ENCODE results near the gene CMTM1.

The CMTM1 gene

DNA sequence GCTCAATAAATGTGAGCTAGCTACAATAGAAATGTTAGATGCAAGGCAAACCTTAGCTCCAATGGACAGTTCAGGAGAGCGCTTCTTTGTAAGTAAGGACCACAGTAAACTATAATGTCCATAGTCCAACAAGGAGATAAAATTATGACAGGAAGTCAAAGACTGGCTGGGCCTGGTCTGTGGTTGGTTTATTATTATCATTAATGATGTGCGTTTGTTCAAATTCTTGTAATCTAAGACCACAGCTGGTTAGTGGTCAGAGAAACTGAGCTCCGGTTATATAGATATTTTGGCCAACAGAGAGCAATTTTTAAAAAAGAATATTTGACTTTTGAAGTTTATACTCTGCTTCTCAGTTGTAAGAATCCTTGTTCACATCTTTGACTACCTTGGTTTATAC is 8.3 kb downstream of the CMTM1 start:
- no peak for DNase-seq
- Histone ChIP-seq H3K4me1 (ENCODE audit: low read length) (no peaks in the 10 kb centered on the region), H3F3A (ENCODE audit: insufficient read depth, low read length) (no peaks in the 10 kb centered on the region)

GRCh38 chr16:66575060-66575459 is 8.8 kb downstream of the CMTM1 start:
- no peak for DNase-seq
- Histone ChIP-seq H3K9me3 (replicated peaks; ENCODE audit: insufficient read depth, low read length) (no peaks in the 10 kb centered on the region), H4K20me1 (ENCODE audit: insufficient read depth, low read length) (no peaks in the 10 kb centered on the region), H3K9ac (ENCODE audit: low read length) (no peak overlapping the region), H3F3A (ENCODE audit: insufficient read depth, low read length) (no peaks in the 10 kb centered on the region), H3K27ac (ENCODE audit: low read length) (no peak overlapping the region), H3K27me3 (replicated peaks; ENCODE audit: insufficient read depth, low read length) (no peaks in the 10 kb centered on the region), H3K4me1 (ENCODE audit: low read length) (no peaks in the 10 kb centered on the region), H3K9me2 (replicated peaks; ENCODE audit: insufficient read depth, low read length) (no peaks in the 10 kb centered on the region), H3K36me3 (replicated peaks; ENCODE audit: insufficient read depth, low read length) (no peaks in the 10 kb centered on the region), H3K79me2 (ENCODE audit: low read length) (no peaks in the 10 kb centered on the region), H2AFZ (ENCODE audit: low read length) (no peak overlapping the region), H3K4me2 (ENCODE audit: low read depth, low read length) (no peak overlapping the region), H3K4me3 (ENCODE audit: low read length) (no peak overlapping the region)
- TF ChIP-seq EZH2phosphoT487 (IDR thresholded peaks at IDR 0.05; ENCODE audit: low read length) = no peak
- TF ChIP-seq CTCF (IDR thresholded peaks at IDR 0.05; ENCODE audit: low read length) = no peak
- no peak for TF ChIP-seq EZH2 (optimal IDR thresholded peaks at IDR 0.05; ENCODE audit: low read depth, low read length)

More for the DNA sequence above, 8.3 kb downstream of the CMTM1 start:
- H3K9me2 ChIP-seq (replicated peaks; ENCODE audit: insufficient read depth, low read length) = no peaks in the 10 kb centered on the region
- H3K27ac ChIP-seq (ENCODE audit: low read length) = no peak overlapping the region
- TF ChIP-seq CTCF (IDR thresholded peaks at IDR 0.05; ENCODE audit: low read length) (no peak), EZH2phosphoT487 (IDR thresholded peaks at IDR 0.05; ENCODE audit: low read length) (no peak), EZH2 (optimal IDR thresholded peaks at IDR 0.05; ENCODE audit: low read depth, low read length) (no peak)
- no peak overlapping the region for H3K9ac ChIP-seq (ENCODE audit: low read length)
- H4K20me1 ChIP-seq (ENCODE audit: insufficient read depth, low read length) = no peaks in the 10 kb centered on the region
- H3K27me3 ChIP-seq (replicated peaks; ENCODE audit: insufficient read depth, low read length) = no peaks in the 10 kb centered on the region
- H3K4me2 ChIP-seq (ENCODE audit: low read depth, low read length) = no peak overlapping the region
- no peak overlapping the region for H3K4me3 ChIP-seq (ENCODE audit: low read length)
- no peak overlapping the region for H2AFZ ChIP-seq (ENCODE audit: low read length)
- no peaks in the 10 kb centered on the region for H3K9me3 ChIP-seq (replicated peaks; ENCODE audit: insufficient read depth, low read length)
- no peaks in the 10 kb centered on the region for H3K79me2 ChIP-seq (ENCODE audit: low read length)
- H3K36me3 ChIP-seq (replicated peaks; ENCODE audit: insufficient read depth, low read length) = no peaks in the 10 kb centered on the region

- H3K27ac ChIP-seq (ENCODE audit: low read length) = no peak overlapping the region
- H3F3A ChIP-seq (ENCODE audit: insufficient read depth, low read length) = no peaks in the 10 kb centered on the region
- no peak overlapping the region for H3K9ac ChIP-seq (ENCODE audit: low read length)
- H3K9me2 ChIP-seq (replicated peaks; ENCODE audit: insufficient read depth, low read length) = no peaks in the 10 kb centered on the region
- H3K36me3 ChIP-seq (replicated peaks; ENCODE audit: insufficient read depth, low read length) = no peaks in the 10 kb centered on the region
- H2AFZ ChIP-seq (ENCODE audit: low read length) = no peak overlapping the region
- no peak for DNase-seq
- no peak overlapping the region for H3K4me3 ChIP-seq (ENCODE audit: low read length)
- no peaks in the 10 kb centered on the region for H4K20me1 ChIP-seq (ENCODE audit: insufficient read depth, low read length)
- H3K4me1 ChIP-seq (ENCODE audit: low read length) = no peaks in the 10 kb centered on the region
- TF ChIP-seq CTCF (IDR thresholded peaks at IDR 0.05; ENCODE audit: low read length) (no peak), EZH2 (optimal IDR thresholded peaks at IDR 0.05; ENCODE audit: low read depth, low read length) (no peak), EZH2phosphoT487 (IDR thresholded peaks at IDR 0.05; ENCODE audit: low read length) (no peak)
- no peaks in the 10 kb centered on the region for H3K27me3 ChIP-seq (replicated peaks; ENCODE audit: insufficient read depth, low read length)
- H3K4me2 ChIP-seq (ENCODE audit: low read depth, low read length) = no peak overlapping the region
- no peaks in the 10 kb centered on the region for H3K79me2 ChIP-seq (ENCODE audit: low read length)
- no peaks in the 10 kb centered on the region for H3K9me3 ChIP-seq (replicated peaks; ENCODE audit: insufficient read depth, low read length)
These were observed 10.1 kb downstream of the CMTM1 start for GRCh38 chr16:66576296-66576695.
